Measurements from ENCODE around the gene CABCOCO1.

GRCh38 chr10:61763778-61764177, 101.0 kb downstream of the CABCOCO1 start:
- TF ChIP-seq JUND (IDR thresholded peaks at IDR 0.05; ENCODE audit: borderline replicate concordance, low read depth, low read length) (no peak), JUND (tag; IDR thresholded peaks at IDR 0.05; ENCODE audit: borderline replicate concordance, low read depth, low read length) (no peak), ZNF143 (CRISPR knock-in tag; IDR thresholded peaks at IDR 0.05) (no peak), NR2C2 (CRISPR knock-in tag; IDR thresholded peaks at IDR 0.05) (no peak), NR2C2 (tag; IDR thresholded peaks at IDR 0.05) (no peak; the same call in none of the 2 replicates), USF2 (CRISPR knock-in tag; IDR thresholded peaks at IDR 0.05) (no peak)

Measured in K562 (cell line).